ENCODE data around the gene TRMT10A.

- TF ChIP-seq CTCF (conservative IDR thresholded peaks at IDR 0.05; ENCODE audit: low read length) (no peak), EZH2phosphoT487 (IDR thresholded peaks at IDR 0.05; ENCODE audit: borderline replicate concordance) (no peak)
Observed at GRCh38 chr4:99578714-99579113, 14.9 kb upstream of the TRMT10A start.

All from Loucy (cell line).